HepG2 (cell line): ENCODE data around the gene NCKIPSD. TPM values are rescaled to one million over a fixed set of nuclear protein-coding genes. Genes with fewer than 3 reads are reported as not detected.

Experiments
- EZH2 ChIP-seq: conservative IDR thresholded peaks from 2 replicates; pipeline ENCODE4 v1.6.1; 2012; ENCODE audit warnings: mild to moderate bottlenecking, low read depth, low read length, moderate library complexity
- KLF13 ChIP-seq: sonication (generic); formaldehyde crosslinking; IDR thresholded peaks from 2 replicates; pipeline ENCODE4 v1.4.0; 2020; ENCODE audit warnings: mild to moderate bottlenecking, missing genetic modification reagents
- LCORL ChIP-seq, 2 experiments: fragments of 450-650 bp in 1 of 2; sonication (generic) in 1 of 2; formaldehyde crosslinking in 1 of 2; IDR thresholded peaks; 2 replicates each; pipeline versions ENCODE4 v1.5.0 to v1.6.1; 2017 to 2020; ENCODE audit warnings: antibody characterized with exemption in 1 of 2, missing genetic modification reagents in 1 of 2
- NFKBIZ ChIP-seq: IDR thresholded peaks from 2 replicates; pipeline ENCODE4 v1.6.1; 2018; ENCODE audit warnings: missing genetic modification reagents, missing compliant biosample characterization
- PAF1 ChIP-seq: IDR thresholded peaks from 2 replicates; pipeline ENCODE4 v1.6.1; 2016; ENCODE audit warnings: missing genetic modification reagents, missing compliant biosample characterization
- SIX4 ChIP-seq: sonication (generic); formaldehyde crosslinking; IDR thresholded peaks from 2 replicates; pipeline ENCODE4 v1.4.0; 2020; ENCODE audit warnings: missing genetic modification reagents
- SNAPC2 ChIP-seq: sonication (generic); formaldehyde crosslinking; IDR thresholded peaks from 2 replicates; pipeline ENCODE4 v1.8.1; 2022; ENCODE audit warnings: mild to moderate bottlenecking, missing genetic modification reagents
- TGIF2 ChIP-seq: IDR thresholded peaks from 2 replicates; pipeline ENCODE4 v1.6.1; 2016; ENCODE audit warnings: control low read depth, missing compliant biosample characterization
- WIZ ChIP-seq: sonication (generic); formaldehyde crosslinking; IDR thresholded peaks from 2 replicates; pipeline ENCODE4 v1.5.1; 2020; ENCODE audit warnings: mild to moderate bottlenecking, missing genetic modification reagents
- ZBTB1 ChIP-seq: sonication (generic); formaldehyde crosslinking; IDR thresholded peaks from 2 replicates; pipeline ENCODE4 v1.4.0; 2020; ENCODE audit warnings: missing genetic modification reagents, borderline replicate concordance
- ZFX ChIP-seq: sonication (generic); formaldehyde crosslinking; IDR thresholded peaks from 2 replicates; pipeline ENCODE4 v1.4.0; 2020; ENCODE audit warnings: mild to moderate bottlenecking, low read depth, missing genetic modification reagents, moderate library complexity
- ZNF652 ChIP-seq: IDR thresholded peaks from 2 replicates; pipeline ENCODE4 v1.6.1; 2016; ENCODE audit warnings: low read depth, borderline replicate concordance
- ZNF746 ChIP-seq: sonication (generic); formaldehyde crosslinking; IDR thresholded peaks from 2 replicates; pipeline ENCODE4 v1.8.0; 2022; ENCODE audit warnings: mild to moderate bottlenecking, missing genetic modification reagents
- ZNF850 ChIP-seq: sonication (generic); formaldehyde crosslinking; conservative IDR thresholded peaks from 2 replicates; pipeline ENCODE4 v1.9.0; 2021; ENCODE audit warnings: mild to moderate bottlenecking, missing genetic modification reagents
- ZSCAN30 ChIP-seq: sonication (generic); formaldehyde crosslinking; IDR thresholded peaks from 2 replicates; pipeline ENCODE4 v1.5.0; 2020; ENCODE audit warnings: mild to moderate bottlenecking, missing genetic modification reagents
- polyA plus RNA-seq, 8 experiments: library from polyadenylated mRNA; depleted of rRNA in 3 of 8; stranded (reverse) in 7 of 8; unstranded in 1 of 8; fragments of >200 nt; fragmentation: Illumina TruSeq in 4 of 8; extraction: Trizol in 4 of 8; gene quantifications; 2 replicates each; pipeline versions ENCODE4 v1.2.1 to v1.2.3, GENCODE V29; 2011 to 2016; ENCODE audit warnings: low read depth in 4 of 8, missing spikeins in 1 of 8, mixed read lengths in 1 of 8; ENCODE audit not compliant: insufficient read depth in 1 of 8
- total RNA-seq, 5 experiments: library from RNA; depleted of rRNA; stranded (reverse); fragments of >200 nt; fragmentation: Illumina TruSeq; extraction: Trizol; gene quantifications; 2 replicates each; pipeline ENCODE4 v1.2.3, GENCODE V29; 2016; ENCODE audit warnings: low read depth in 1 of 5
- TF ChIP-seq, protein P1 (sequence below): sonication (generic); formaldehyde crosslinking; IDR thresholded peaks from 2 replicates; pipeline ENCODE4 v1.4.0; 2020; ENCODE audit warnings: missing genetic modification reagents
- TF ChIP-seq, protein P2 (sequence below): IDR thresholded peaks from 2 replicates; pipeline ENCODE4 v1.6.1; 2012; ENCODE audit warnings: low read depth, low read length, improper control_type of control experiment
- TF ChIP-seq, protein P3 (sequence below): sonication (generic); formaldehyde crosslinking; IDR thresholded peaks from 2 replicates; pipeline ENCODE4; 2020; ENCODE audit warnings: missing genetic modification reagents, mild to moderate bottlenecking, borderline replicate concordance
- TF ChIP-seq, protein P4 (sequence below): sonication (generic); formaldehyde crosslinking; IDR thresholded peaks from 2 replicates; pipeline ENCODE4 v1.5.0; 2020; ENCODE audit warnings: missing genetic modification reagents
- TF ChIP-seq, protein P5 (sequence below): sonication (generic); formaldehyde crosslinking; IDR thresholded peaks from 2 replicates; pipeline ENCODE4 v1.5.0; 2020; ENCODE audit warnings: missing genetic modification reagents

Gene NCKIPSD
- total and polyA plus RNA-seq, 2 of the 13 experiments (the other 11 are each of a cell fraction or from before 2014, with no cell fraction given): 13.5 to 35.2 TPM

DNA sequence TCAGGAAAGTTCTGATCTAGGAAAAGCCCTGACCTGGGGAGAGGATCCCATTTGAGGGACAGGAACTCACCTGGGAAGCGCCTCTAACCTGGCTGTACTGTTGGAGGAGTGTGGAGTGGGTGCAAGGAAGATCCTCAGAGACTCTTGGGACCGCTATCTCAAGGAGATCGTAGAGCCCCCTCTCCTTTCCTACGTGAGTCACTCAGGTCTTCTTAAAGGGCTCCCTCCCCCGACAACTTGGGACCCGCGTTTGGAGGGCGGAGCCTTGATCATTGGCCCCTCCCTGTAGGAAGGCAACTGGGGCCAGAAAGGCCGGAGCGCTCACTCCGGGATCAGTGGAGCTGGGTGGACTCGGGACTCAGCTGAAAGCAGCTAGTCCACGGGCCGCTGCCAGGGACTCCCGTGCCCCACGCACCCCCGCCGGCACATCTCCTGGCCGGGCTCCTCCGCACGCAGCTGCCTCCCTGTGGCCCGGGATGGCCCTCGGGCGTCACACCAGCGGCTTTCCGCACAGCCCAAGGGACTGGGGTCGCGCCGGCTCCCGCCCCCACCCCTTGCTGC is 51.0 kb downstream of the NCKIPSD start (continued):
- TF ChIP-seq, protein P1, sequence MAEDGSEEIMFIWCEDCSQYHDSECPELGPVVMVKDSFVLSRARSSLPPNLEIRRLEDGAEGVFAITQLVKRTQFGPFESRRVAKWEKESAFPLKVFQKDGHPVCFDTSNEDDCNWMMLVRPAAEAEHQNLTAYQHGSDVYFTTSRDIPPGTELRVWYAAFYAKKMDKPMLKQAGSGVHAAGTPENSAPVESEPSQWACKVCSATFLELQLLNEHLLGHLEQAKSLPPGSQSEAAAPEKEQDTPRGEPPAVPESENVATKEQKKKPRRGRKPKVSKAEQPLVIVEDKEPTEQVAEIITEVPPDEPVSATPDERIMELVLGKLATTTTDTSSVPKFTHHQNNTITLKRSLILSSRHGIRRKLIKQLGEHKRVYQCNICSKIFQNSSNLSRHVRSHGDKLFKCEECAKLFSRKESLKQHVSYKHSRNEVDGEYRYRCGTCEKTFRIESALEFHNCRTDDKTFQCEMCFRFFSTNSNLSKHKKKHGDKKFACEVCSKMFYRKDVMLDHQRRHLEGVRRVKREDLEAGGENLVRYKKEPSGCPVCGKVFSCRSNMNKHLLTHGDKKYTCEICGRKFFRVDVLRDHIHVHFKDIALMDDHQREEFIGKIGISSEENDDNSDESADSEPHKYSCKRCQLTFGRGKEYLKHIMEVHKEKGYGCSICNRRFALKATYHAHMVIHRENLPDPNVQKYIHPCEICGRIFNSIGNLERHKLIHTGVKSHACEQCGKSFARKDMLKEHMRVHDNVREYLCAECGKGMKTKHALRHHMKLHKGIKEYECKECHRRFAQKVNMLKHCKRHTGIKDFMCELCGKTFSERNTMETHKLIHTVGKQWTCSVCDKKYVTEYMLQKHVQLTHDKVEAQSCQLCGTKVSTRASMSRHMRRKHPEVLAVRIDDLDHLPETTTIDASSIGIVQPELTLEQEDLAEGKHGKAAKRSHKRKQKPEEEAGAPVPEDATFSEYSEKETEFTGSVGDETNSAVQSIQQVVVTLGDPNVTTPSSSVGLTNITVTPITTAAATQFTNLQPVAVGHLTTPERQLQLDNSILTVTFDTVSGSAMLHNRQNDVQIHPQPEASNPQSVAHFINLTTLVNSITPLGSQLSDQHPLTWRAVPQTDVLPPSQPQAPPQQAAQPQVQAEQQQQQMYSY: peak; percentile 91
- no peak for TF ChIP-seq NFKBIZ (CRISPR knock-in tag)
- no peak for TF ChIP-seq ZBTB1
- no peak for TF ChIP-seq KLF13 (CRISPR knock-in tag)
- TF ChIP-seq, protein P2, sequence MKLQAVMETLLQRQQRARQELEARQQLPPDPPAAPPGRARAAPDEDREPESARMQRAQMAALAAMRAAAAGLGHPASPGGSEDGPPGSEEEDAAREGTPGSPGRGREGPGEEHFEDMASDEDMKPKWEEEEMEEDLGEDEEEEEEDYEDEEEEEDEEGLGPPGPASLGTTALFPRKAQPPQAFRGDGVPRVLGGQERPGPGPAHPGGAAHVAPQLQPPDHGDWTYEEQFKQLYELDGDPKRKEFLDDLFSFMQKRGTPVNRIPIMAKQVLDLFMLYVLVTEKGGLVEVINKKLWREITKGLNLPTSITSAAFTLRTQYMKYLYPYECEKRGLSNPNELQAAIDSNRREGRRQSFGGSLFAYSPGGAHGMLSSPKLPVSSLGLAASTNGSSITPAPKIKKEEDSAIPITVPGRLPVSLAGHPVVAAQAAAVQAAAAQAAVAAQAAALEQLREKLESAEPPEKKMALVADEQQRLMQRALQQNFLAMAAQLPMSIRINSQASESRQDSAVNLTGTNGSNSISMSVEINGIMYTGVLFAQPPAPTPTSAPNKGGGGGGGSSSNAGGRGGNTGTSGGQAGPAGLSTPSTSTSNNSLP: no peak
- TF ChIP-seq WIZ (CRISPR knock-in tag): 0 out of 2 replicates have a peak, but pooled peaks have one; percentile 11
- peak; percentile 36; the same call in 1 of the 2 replicates for TF ChIP-seq ZNF652 (CRISPR knock-in tag)
- no peak for TF ChIP-seq EZH2
- TF ChIP-seq, protein P3, sequence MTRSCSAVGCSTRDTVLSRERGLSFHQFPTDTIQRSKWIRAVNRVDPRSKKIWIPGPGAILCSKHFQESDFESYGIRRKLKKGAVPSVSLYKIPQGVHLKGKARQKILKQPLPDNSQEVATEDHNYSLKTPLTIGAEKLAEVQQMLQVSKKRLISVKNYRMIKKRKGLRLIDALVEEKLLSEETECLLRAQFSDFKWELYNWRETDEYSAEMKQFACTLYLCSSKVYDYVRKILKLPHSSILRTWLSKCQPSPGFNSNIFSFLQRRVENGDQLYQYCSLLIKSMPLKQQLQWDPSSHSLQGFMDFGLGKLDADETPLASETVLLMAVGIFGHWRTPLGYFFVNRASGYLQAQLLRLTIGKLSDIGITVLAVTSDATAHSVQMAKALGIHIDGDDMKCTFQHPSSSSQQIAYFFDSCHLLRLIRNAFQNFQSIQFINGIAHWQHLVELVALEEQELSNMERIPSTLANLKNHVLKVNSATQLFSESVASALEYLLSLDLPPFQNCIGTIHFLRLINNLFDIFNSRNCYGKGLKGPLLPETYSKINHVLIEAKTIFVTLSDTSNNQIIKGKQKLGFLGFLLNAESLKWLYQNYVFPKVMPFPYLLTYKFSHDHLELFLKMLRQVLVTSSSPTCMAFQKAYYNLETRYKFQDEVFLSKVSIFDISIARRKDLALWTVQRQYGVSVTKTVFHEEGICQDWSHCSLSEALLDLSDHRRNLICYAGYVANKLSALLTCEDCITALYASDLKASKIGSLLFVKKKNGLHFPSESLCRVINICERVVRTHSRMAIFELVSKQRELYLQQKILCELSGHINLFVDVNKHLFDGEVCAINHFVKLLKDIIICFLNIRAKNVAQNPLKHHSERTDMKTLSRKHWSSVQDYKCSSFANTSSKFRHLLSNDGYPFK (CRISPR knock-in tag): no peak
- no peak for TF ChIP-seq ZNF746 (CRISPR knock-in tag)
- TF ChIP-seq PAF1 (CRISPR knock-in tag): no peak
- TF ChIP-seq, protein P4, sequence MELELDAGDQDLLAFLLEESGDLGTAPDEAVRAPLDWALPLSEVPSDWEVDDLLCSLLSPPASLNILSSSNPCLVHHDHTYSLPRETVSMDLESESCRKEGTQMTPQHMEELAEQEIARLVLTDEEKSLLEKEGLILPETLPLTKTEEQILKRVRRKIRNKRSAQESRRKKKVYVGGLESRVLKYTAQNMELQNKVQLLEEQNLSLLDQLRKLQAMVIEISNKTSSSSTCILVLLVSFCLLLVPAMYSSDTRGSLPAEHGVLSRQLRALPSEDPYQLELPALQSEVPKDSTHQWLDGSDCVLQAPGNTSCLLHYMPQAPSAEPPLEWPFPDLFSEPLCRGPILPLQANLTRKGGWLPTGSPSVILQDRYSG: no peak
- TF ChIP-seq TGIF2: 0 out of 2 replicates have a peak, but pooled peaks have one; percentile 9
- no peak; the same call in 1 of the 2 replicates for TF ChIP-seq ZFX (CRISPR knock-in tag)
- TF ChIP-seq ZNF850 (CRISPR knock-in tag): peak; percentile 73; the same call in 1 of the 2 replicates
- TF ChIP-seq SNAPC2 (CRISPR knock-in tag): no peak
- TF ChIP-seq, protein P5, sequence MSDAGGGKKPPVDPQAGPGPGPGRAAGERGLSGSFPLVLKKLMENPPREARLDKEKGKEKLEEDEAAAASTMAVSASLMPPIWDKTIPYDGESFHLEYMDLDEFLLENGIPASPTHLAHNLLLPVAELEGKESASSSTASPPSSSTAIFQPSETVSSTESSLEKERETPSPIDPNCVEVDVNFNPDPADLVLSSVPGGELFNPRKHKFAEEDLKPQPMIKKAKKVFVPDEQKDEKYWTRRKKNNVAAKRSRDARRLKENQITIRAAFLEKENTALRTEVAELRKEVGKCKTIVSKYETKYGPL (CRISPR knock-in tag): no peak
- no peak for TF ChIP-seq LCORL (IDR thresholded peaks at IDR 0.05)
- no peak for TF ChIP-seq LCORL (CRISPR knock-in tag; IDR thresholded peaks at IDR 0.05)
- no peak for TF ChIP-seq SIX4 (CRISPR knock-in tag)
- 0 out of 2 replicates have a peak, but pooled peaks have one; percentile 18 for TF ChIP-seq ZSCAN30 (CRISPR knock-in tag)
